Smooth muscle cell (in vitro differentiated cells): ENCODE data around the gene TEF. TPM values are rescaled to one million over a fixed set of nuclear protein-coding genes. Genes with fewer than 3 reads are reported as not detected.

Source experiments
- DNase-seq: peaks from one replicate; lab custom pipeline; 2025; ENCODE audit not compliant: unreplicated experiment; lab: John Stamatoyannopoulos, UW
- H2AFZ ChIP-seq: fragments of 200-600 bp; sonication (generic); 2 replicates; pipeline ENCODE4 v1.6.0; 2016; ENCODE audit warnings: antibody characterized with exemption, low read depth, mild to moderate bottlenecking
- H3F3A ChIP-seq: fragments of 200-600 bp; sonication (generic); 2 replicates; pipeline ENCODE4 v1.6.0; 2017; ENCODE audit warnings: antibody characterized with exemption, low read depth
- H3K27ac ChIP-seq: fragments of 200-600 bp; sonication (generic); 2 replicates; pipeline ENCODE4 v1.5.1; 2016; ENCODE audit warnings: low read depth, mild to moderate bottlenecking
- H3K27me3 ChIP-seq: fragments of 200-600 bp; sonication (generic); 2 replicates; pipeline ENCODE4 v1.6.1; 2016; ENCODE audit warnings: low read depth, mild to moderate bottlenecking
- H3K36me3 ChIP-seq: fragments of 200-600 bp; sonication (generic); 2 replicates; pipeline ENCODE4 v1.5.1; 2016; ENCODE audit warnings: low read depth
- H3K4me1 ChIP-seq: fragments of 200-600 bp; sonication (generic); 2 replicates; pipeline ENCODE4 v1.5.1; 2016; ENCODE audit warnings: low read depth
- H3K4me2 ChIP-seq: fragments of 200-600 bp; sonication (generic); 2 replicates; pipeline ENCODE4 v1.6.0; 2016; ENCODE audit warnings: mild to moderate bottlenecking
- H3K4me3 ChIP-seq: fragments of 200-600 bp; sonication (generic); 2 replicates; pipeline ENCODE4 v1.5.1; 2016; ENCODE audit warnings: mild to moderate bottlenecking
- H3K79me2 ChIP-seq: fragments of 200-600 bp; sonication (generic); 2 replicates; pipeline ENCODE4 v1.6.0; 2016; ENCODE audit warnings: low read depth, mild to moderate bottlenecking
- H3K9ac ChIP-seq: fragments of 200-600 bp; sonication (generic); 2 replicates; pipeline ENCODE4 v1.6.0; 2016; ENCODE audit warnings: low read depth
- H3K9me3 ChIP-seq: fragments of 200-600 bp; sonication (generic); replicated peaks from 2 replicates; pipeline ENCODE4 v1.5.1; 2016; ENCODE audit warnings: low read depth
- H4K20me1 ChIP-seq: fragments of 200-600 bp; sonication (generic); 2 replicates; pipeline ENCODE4 v1.6.0; 2016; ENCODE audit warnings: low read depth
- WGBS: methylation state at CpG from one replicate; pipeline ENCODE4 v1.1.7; 2016; ENCODE audit warnings: low lambda C conversion rate; 5-methylcytosine and 5-hydroxymethylcytosine counted together
- polyA plus RNA-seq: library from polyadenylated mRNA; unstranded; fragments of >200 nt; fragmentation: Nextera tagmentation; extraction: Ambion mirVana; gene quantifications from 2 replicates; pipeline ENCODE4 v1.2.1, GENCODE V29; 2016
- total RNA-seq: library from RNA; depleted of rRNA; stranded (reverse); fragments of >200 nt; gene quantifications from 2 replicates; pipeline ENCODE4 v1.2.3, GENCODE V29; 2014
- TF ChIP-seq, protein P1 (sequence below): fragments of 200-600 bp; sonication (generic); IDR thresholded peaks from 2 replicates; pipeline ENCODE4 v1.5.1; 2017; ENCODE audit warnings: borderline replicate concordance, mild to moderate bottlenecking, antibody characterized with exemption; ENCODE audit not compliant: insufficient read depth, poor library complexity, severe bottlenecking

Gene TEF
- total and polyA plus RNA-seq, 2 experiments from 2014 or later = 6.4 to 7.6 TPM

DNA sequence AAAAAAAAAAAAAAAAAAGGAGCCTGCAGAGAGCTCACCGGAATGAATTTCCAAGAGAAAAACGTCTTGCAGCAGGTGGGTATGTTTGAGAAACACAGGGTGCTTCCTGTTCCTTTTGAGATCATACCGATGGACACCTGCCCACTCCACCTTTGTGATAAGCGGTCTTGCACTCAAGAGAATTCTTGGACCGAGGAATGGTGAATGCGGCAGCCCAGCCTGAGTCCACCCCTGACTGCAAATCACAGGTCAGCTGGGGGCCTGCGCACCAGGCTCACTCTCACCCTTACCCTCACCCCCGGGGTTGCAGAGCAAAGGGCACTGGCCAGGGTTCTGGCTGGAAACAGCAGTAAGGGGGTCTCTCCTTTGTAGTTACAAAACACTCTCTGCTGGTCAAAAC lies 16.8 kb upstream of the TEF start:
- Histone ChIP-seq H3F3A (no peaks in the 10 kb centered on the region), H4K20me1 (no peaks in the 10 kb centered on the region), H3K27ac (no peak overlapping the region), H3K4me2 (no peak overlapping the region), H2AFZ (no peak overlapping the region), H3K9me3 (no peaks in the 10 kb centered on the region), H3K9ac (no peak overlapping the region), H3K4me1 (peaks cover 15% of the 10 kb centered on the region), H3K36me3 (no peaks in the 10 kb centered on the region), H3K27me3 (no peaks in the 10 kb centered on the region), H3K4me3 (no peak overlapping the region), H3K79me2 (no peaks in the 10 kb centered on the region)
- DNase-seq = no peak
- 76% methylated on average over 8 of the region's 8 CpGs for WGBS
- TF ChIP-seq, protein P1, sequence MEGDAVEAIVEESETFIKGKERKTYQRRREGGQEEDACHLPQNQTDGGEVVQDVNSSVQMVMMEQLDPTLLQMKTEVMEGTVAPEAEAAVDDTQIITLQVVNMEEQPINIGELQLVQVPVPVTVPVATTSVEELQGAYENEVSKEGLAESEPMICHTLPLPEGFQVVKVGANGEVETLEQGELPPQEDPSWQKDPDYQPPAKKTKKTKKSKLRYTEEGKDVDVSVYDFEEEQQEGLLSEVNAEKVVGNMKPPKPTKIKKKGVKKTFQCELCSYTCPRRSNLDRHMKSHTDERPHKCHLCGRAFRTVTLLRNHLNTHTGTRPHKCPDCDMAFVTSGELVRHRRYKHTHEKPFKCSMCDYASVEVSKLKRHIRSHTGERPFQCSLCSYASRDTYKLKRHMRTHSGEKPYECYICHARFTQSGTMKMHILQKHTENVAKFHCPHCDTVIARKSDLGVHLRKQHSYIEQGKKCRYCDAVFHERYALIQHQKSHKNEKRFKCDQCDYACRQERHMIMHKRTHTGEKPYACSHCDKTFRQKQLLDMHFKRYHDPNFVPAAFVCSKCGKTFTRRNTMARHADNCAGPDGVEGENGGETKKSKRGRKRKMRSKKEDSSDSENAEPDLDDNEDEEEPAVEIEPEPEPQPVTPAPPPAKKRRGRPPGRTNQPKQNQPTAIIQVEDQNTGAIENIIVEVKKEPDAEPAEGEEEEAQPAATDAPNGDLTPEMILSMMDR = no peak

GRCh38 chr22:41365425-41365824 lies 16.3 kb upstream of the TEF start:
- no peak overlapping the region for H3K4me3 ChIP-seq
- no peaks in the 10 kb centered on the region for H3K36me3 ChIP-seq
- no peaks in the 10 kb centered on the region for H4K20me1 ChIP-seq
- no peak overlapping the region for H3K9ac ChIP-seq
- no peaks in the 10 kb centered on the region for H3K79me2 ChIP-seq
- no peaks in the 10 kb centered on the region for H3K27me3 ChIP-seq
- no peak for DNase-seq
- no peak overlapping the region for H2AFZ ChIP-seq
- H3K4me1 ChIP-seq = peaks cover 12% of the 10 kb centered on the region
- no peaks in the 10 kb centered on the region for H3F3A ChIP-seq
- H3K27ac ChIP-seq = no peak overlapping the region
- TF ChIP-seq, protein P1 = no peak
- H3K4me2 ChIP-seq = no peak overlapping the region
- 89% methylated on average over 5 of the region's 5 CpGs for WGBS
- no peaks in the 10 kb centered on the region for H3K9me3 ChIP-seq

- H3K9me3 ChIP-seq = no peaks in the 10 kb centered on the region
- TF ChIP-seq, protein P1 = no peak
- H3K4me2 ChIP-seq = no peak overlapping the region
- no peaks in the 10 kb centered on the region for H3K27me3 ChIP-seq
- DNase-seq = no peak
- no peak overlapping the region for H3K9ac ChIP-seq
- H3F3A ChIP-seq = no peaks in the 10 kb centered on the region
- no peak overlapping the region for H2AFZ ChIP-seq
- H4K20me1 ChIP-seq = no peaks in the 10 kb centered on the region
- H3K36me3 ChIP-seq = no peaks in the 10 kb centered on the region
- H3K4me1 ChIP-seq = peaks cover 12% of the 10 kb centered on the region
- no peaks in the 10 kb centered on the region for H3K79me2 ChIP-seq
- no peak overlapping the region for H3K27ac ChIP-seq
- no peak overlapping the region for H3K4me3 ChIP-seq
- 94% methylated on average over 17 of the region's 17 CpGs for WGBS
Measured at GRCh38 chr22:41366323-41367029, 15.3 kb upstream of the TEF start.
